Skeletal muscle tissue (tissue), 4 donors: Measurements from ENCODE around the gene EFNA4. TPM values are rescaled to one million over a fixed set of nuclear protein-coding genes. Genes with fewer than 3 reads are reported as not detected.

Experiments used
- H3K27ac ChIP-seq: one replicate; pipeline ENCODE4 v1.7.0; 2013; ENCODE audit warnings: mild to moderate bottlenecking, low read depth, low read length, inconsistent platforms
- H3K27me3 ChIP-seq, 3 donors: one replicate each; pipeline ENCODE4 v1.7.0; 2013; ENCODE audit warnings: low read length in 3 of 3; ENCODE audit not compliant: control insufficient read depth in 3 of 3, insufficient read depth in 3 of 3
- H3K36me3 ChIP-seq, 3 donors: one replicate each; pipeline ENCODE4 v1.7.0; 2013; ENCODE audit warnings: low read length in 3 of 3; ENCODE audit not compliant: control insufficient read depth in 3 of 3, insufficient read depth in 3 of 3
- H3K4me1 ChIP-seq, 3 donors: one replicate each; pipeline ENCODE4 v1.7.0; 2013; ENCODE audit warnings: low read length in 3 of 3, mild to moderate bottlenecking in 3 of 3; ENCODE audit not compliant: control insufficient read depth in 3 of 3, insufficient read depth in 3 of 3
- H3K4me3 ChIP-seq, 3 donors: one replicate each; pipeline ENCODE4 v1.7.0; 2013; ENCODE audit warnings: low read length in 3 of 3
- H3K9ac ChIP-seq, 3 donors: one replicate each; pipeline ENCODE4 v1.7.0; 2013; ENCODE audit warnings: low read length in 3 of 3, mild to moderate bottlenecking in 3 of 3, moderate library complexity in 2 of 3, low read depth in 1 of 3
- H3K9me3 ChIP-seq, 3 donors: one replicate each; pipeline ENCODE4 v1.7.0; 2013; ENCODE audit warnings: low read length in 3 of 3; ENCODE audit not compliant: control insufficient read depth in 3 of 3
- total RNA-seq: library from RNA; depleted of rRNA; stranded (reverse); fragments of >200 nt; gene quantifications from one replicate; pipeline ENCODE4 v1.2.3, GENCODE V29; 2014
- donor health status: Osteomylitis.

EFNA4 gene
- total RNA-seq, 1 donor from 2014 or later, result 3.7 TPM

GRCh38 chr1:155072531-155073289, 9.2 kb downstream of the EFNA4 start:
- H3K36me3 ChIP-seq, result no peaks in the 10 kb centered on the region
- H3K4me1 ChIP-seq, result peaks cover 10 to 18% (median 11%) of the 10 kb centered on the region in 3 donors
- no peak overlapping the region for H3K9ac ChIP-seq
- no peaks in the 10 kb centered on the region for H3K27me3 ChIP-seq
- H3K4me3 ChIP-seq, result no peak overlapping the region
- no peaks in the 10 kb centered on the region for H3K9me3 ChIP-seq
- H3K27ac ChIP-seq, result no peak overlapping the region

GRCh38 chr1:155073377-155074242, 10.1 kb downstream of the EFNA4 start:
- no peaks in the 10 kb centered on the region for H3K9me3 ChIP-seq
- no peaks in the 10 kb centered on the region for H3K27me3 ChIP-seq
- H3K4me3 ChIP-seq, result no peak overlapping the region
- no peaks in the 10 kb centered on the region for H3K36me3 ChIP-seq
- no peak overlapping the region for H3K9ac ChIP-seq
- peaks cover 10 to 18% (median 11%) of the 10 kb centered on the region in 3 donors for H3K4me1 ChIP-seq
- H3K27ac ChIP-seq, result no peak overlapping the region

GRCh38 chr1:155075535-155075934, 12.0 kb downstream of the EFNA4 start:
- H3K27ac ChIP-seq, result no peak overlapping the region
- no peak overlapping the region for H3K4me3 ChIP-seq
- H3K4me1 ChIP-seq, result peaks cover 20 to 23% (median 21%) of the 10 kb centered on the region in 3 donors
- no peaks in the 10 kb centered on the region for H3K36me3 ChIP-seq
- peaks cover 13 to 16% (median 15%) of the 10 kb centered on the region in 3 donors for H3K27me3 ChIP-seq
- H3K9ac ChIP-seq, result no peak overlapping the region
- H3K9me3 ChIP-seq, result no peaks in the 10 kb centered on the region

- peaks cover 21 to 24% (median 23%) of the 10 kb centered on the region in 3 donors for H3K27me3 ChIP-seq
- H3K36me3 ChIP-seq, result no peaks in the 10 kb centered on the region
- H3K4me3 ChIP-seq, result no peak overlapping the region
- no peak overlapping the region for H3K27ac ChIP-seq
- H3K9ac ChIP-seq, result no peak overlapping the region
- H3K4me1 ChIP-seq, result peaks cover 22 to 24% (median 24%) of the 10 kb centered on the region in 3 donors
- H3K9me3 ChIP-seq, result no peaks in the 10 kb centered on the region
Observed at GRCh38 chr1:155076371-155076770, 12.8 kb downstream of the EFNA4 start.

GRCh38 chr1:155077346-155077745, 13.8 kb downstream of the EFNA4 start:
- Histone ChIP-seq H3K9me3 (no peaks in the 10 kb centered on the region), H3K27me3 (peaks cover 30 to 34% (median 33%) of the 10 kb centered on the region in 3 donors), H3K4me3 (no peak overlapping the region), H3K27ac (no peak overlapping the region), H3K9ac (no peak overlapping the region), H3K36me3 (no peaks in the 10 kb centered on the region), H3K4me1 (peaks cover 27 to 34% (median 30%) of the 10 kb centered on the region in 3 donors)

GRCh38 chr1:155077758-155078445, 14.4 kb downstream of the EFNA4 start:
- Histone ChIP-seq H3K4me1 (peaks cover 32 to 39% (median 36%) of the 10 kb centered on the region in 3 donors), H3K27me3 (peaks cover 36 to 40% (median 38%) of the 10 kb centered on the region in 3 donors), H3K9me3 (no peaks in the 10 kb centered on the region), H3K27ac (no peak overlapping the region), H3K9ac (no peak overlapping the region), H3K36me3 (no peaks in the 10 kb centered on the region), H3K4me3 (peak overlapping the region in 1 of 3 donors; percentile 31)

GRCh38 chr1:155078469-155079209, 15.1 kb downstream of the EFNA4 start, which contains the start of gene EFNA3:
Gene EFNA3, plus strand, starts transcription at chr1:155078837. Its CDS starts 105 bp downstream, at chr1:155078942.
- Histone ChIP-seq H3K27ac (no peak within 1 kb of the TSS), H3K4me3 (peak within 1 kb of the TSS; percentile 31 to 45 (median 31)), H3K4me1 (peaks cover 33 to 46% (median 36%) of the 10 kb centered on the region in 3 donors), H3K9me3 (no peaks in the 10 kb centered on the region), H3K27me3 (peaks cover 43 to 47% (median 46%) of the 10 kb centered on the region in 3 donors), H3K36me3 (no peaks in the 10 kb centered on the region), H3K9ac (peak within 1 kb of the TSS; percentile 8 to 45 (median 33))

- Histone ChIP-seq H3K9ac (peak overlapping the region in 2 of 3 donors; percentile 8 to 45), H3K27me3 (peaks cover 48 to 52% (median 51%) of the 10 kb centered on the region in 3 donors), H3K9me3 (no peaks in the 10 kb centered on the region), H3K4me3 (peak overlapping the region in 2 of 3 donors; percentile 25 to 35), H3K27ac (no peak overlapping the region), H3K4me1 (peaks cover 35 to 48% (median 39%) of the 10 kb centered on the region in 3 donors), H3K36me3 (no peaks in the 10 kb centered on the region)
Observed at GRCh38 chr1:155079210-155079486, 15.6 kb downstream of the EFNA4 start.
